Measurements from ENCODE around the gene FXYD2.

The FXYD2 gene

DNA sequence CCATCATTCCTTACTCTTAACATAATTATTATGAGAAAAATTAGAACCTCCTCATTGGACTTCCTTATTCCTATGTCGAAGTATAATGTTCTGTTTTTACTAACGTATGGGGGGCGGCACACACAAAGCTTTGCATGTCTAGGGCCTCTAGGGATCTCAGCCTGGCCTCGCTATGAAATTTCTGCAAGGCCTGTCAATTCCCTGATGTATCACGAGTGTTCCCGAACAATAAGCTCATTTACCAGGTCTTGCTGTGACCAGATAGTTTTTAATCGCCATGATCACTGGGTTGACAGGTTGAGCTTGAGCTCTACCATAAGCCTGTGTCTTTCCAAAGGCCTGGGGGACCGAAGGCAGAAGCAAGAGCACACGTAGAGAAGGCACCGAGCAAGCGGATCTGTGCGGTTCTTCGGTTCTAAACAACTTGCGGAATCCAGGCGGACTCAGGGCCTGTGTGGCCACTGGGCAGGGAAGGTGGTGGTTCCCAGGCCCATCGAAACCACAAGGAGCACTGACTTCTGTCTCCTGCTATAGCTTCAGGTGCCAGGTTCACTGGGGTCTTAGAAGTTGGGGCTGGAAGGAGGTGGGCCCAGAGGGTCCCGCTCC lies 10.4 kb upstream of the FXYD2 start:
- no peak for DNase-seq

DNA sequence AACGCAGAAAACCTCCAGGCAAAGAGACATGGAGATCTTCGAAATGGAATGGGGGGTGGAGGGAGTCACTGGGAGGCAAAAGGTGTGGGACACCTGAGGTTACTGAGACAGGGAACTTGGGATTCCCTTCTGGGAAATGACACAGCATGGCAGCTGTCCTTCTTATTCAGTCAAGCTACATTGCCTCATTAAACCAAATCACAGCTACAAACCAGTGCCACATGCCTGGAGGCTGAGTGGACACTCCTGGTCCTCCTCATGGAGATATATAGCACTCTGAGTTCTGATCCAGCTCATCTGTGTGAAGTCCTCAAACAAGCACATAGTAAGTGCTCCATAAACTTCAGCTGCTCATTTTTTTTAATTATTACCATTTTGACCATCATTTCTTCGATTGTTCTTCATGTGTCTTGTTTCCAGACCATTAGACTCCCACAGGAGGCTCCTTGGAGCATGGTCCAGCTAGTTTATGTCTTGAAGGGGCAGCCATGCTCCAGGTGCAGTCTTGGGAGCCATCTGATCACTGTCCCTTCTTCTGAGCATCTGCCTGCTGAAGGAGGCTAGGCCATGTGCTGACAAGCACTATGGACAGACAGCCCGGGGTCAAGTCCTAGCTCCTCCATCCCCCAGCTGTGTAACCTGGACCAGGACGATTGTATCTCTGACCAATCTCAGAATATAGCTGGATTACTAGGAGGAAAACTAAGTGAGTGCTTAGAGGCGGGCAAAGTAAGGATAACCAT lies 9.7 kb upstream of the FXYD2 start:
- DNase-seq = no peak

DNA sequence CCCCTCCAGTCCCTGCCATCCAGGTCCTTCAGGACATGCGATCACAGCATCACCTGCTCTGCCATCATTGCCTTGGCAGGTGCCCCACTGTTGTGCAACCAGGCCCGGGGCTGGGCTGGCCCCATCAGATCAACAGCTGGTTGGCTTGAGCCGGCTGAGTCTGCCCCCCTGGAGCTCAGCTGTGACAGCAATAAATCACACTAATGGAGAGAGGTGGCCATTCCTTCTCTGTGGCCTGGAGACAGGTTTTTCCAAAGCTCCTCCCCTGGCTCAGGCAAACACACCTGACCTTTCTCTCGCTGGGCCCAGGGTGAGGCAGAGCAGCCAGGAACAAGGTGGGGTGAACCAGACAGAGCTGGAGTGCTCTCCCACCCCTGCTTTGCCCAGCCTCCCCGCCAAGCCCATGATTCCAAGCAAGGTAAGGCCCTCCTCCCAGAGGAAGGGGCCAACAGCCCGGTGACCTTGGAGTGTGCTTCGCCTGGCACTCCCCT lies 8.9 kb upstream of the FXYD2 start:
- no peak for DNase-seq

DNA sequence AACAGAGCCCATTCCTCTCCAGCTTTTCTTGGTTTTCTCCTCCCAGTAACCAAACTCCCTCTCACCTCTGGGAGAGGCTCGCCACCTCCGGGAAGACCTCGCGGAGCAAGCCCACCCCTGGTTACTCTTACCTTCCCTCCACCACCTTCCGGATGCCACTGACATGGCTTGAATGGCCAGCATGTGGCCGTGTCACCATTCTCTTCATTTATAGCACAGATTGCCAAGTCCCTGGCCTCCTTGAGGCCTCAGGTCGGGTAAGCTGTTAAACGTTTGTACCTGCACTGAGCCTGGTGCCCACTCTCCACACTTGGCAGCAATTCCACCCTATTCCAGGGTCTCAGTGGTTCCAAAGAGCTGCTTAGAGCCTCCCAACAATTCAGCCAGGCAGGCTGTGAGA lies 8.0 kb upstream of the FXYD2 start:
- no peak for DNase-seq

DNA sequence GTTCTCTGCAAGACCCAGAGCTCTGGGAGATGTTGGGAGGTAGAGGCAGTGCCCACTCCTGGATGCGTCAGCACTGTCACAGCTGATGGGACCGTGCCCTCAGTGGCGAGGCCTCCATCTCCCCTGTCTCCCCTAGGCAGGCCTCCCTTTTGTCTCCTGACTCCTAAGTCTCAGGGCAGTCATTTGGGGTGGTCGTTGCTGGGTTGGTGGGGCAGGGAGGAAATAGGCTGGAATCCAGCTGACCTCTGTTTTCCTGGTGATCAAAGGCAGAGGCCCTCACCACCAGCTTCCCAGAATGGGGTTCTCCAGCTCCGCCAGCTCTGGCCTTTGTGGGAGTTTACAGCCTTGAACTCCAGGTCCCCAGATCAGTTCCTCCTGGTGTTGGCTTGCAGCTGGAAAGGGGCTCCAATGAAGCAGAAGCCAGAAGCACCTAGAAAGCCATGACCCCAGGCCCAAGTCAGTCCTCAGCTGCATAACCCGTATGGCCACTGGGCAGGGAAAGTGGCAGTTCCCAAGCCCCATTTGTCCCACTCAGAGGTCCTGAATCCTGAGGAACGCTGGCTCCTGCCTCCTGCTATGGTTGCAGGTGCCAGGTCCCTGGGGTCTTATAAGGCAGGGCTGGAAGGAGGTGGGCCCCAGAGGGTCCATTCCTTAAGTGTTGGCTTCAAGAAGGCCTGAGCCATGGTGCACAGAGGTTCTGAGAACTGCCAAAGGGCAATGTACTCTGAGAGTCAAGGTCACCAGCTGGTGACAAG lies 7.3 kb upstream of the FXYD2 start:
- no peak for DNase-seq

DNA sequence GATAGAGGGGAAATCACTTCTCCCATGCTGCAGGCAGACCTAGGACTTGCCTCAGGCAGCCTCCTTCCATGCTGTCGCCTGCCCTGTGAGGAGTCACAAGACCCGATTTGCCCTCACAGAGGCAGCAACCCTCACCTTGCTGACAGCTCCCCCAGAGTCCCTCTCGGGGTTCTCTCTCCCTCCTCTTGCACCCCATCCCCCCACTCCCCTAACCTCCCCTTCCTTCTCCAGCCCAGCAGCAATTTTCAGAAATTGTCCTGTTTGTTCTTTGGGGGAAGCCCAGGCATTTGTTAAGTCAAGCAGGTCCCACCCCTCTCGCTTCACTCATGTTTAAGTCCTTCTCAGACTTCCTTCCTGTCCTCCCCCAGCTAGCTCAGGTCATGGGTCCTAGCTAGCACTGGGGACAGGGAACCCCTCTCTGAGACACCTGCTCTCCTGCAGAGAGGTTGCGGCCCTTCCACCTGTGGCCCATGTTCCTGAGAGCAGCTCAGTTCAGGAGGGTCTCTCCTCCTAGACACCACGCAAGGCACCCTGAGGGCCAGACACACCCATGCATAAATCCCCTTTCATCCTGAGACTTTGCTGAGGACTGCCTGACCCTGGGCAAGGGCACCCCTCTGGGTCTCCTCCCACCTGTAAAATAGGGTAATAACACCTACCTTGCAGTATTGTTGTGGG lies 6.3 kb upstream of the FXYD2 start:
- no peak for DNase-seq

DNA sequence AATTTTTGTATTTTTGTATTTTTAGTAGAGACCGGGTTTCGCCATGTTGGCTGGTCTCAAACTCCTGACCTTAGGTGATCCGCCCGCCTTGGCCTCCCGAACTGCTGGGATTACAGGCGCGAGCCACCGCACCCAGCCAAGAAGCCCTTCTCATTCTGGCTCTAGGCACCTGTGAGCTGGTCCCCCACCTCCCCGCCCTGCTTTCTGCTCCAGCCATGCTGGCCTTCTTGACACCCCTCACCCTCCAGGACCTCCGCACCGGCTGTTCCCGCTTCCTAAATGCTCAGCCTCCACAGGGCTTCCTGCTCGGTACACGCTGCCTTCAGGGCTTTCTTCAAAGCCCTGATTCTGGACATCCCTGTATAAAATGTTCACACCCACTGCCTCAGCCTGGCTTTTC lies 5.5 kb upstream of the FXYD2 start:
- no peak for DNase-seq

DNA sequence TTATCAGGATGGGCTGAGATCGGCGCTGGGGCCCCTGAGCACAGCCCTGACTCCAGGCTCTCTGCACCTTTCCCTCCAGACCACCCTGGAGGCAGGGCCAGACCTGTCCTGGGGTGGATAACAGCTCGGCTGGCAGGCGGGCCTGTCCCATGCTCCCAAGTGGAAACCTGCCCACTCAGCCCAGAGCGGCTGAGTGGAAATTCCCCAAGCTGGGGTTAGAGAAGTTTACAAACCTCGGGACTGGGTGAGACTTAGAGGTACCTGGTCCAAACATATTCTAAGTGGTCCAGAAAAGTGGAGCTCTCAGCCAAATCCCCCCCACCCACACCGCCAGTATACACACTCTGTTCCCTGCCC lies 4.8 kb upstream of the FXYD2 start:
- DNase-seq = no peak

DNA sequence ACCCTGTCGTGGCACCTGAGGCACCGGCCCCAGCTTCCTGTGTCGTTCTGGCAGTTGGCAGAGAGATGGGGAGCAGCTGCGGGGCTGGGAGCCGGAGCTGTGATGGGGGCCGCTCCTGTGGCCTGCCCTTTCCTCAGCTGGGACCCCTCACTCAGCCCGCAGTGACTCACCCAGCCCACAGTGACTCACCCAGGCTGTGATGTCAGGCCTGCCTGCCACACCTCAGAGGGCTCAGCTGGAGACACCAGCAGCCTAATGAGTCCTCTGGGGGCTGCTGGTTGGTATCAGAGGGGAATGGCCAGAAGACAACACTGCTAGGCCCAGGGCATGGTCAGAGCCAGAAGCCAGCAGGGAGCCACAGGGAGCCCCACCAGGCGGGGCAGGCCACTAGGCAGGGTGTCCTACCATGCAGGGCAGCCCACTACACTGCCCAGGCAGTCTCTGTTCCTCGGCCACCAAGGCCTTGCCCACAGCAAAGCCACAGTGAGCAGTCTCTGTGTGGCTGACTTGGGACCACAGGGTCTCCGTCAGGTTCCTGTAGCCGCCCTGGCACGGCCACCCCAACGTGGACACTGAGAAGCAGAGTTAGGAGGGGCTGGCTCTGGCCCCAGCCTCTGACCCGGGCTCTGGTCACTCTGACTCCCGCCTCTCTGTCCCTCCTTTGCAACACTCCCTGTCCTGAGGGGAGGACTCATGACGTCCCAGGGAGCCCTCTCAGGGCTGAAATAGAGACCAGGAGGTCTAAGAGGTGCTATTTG lies 4.2 kb upstream of the FXYD2 start:
- peak; percentile 75 for DNase-seq

DNA sequence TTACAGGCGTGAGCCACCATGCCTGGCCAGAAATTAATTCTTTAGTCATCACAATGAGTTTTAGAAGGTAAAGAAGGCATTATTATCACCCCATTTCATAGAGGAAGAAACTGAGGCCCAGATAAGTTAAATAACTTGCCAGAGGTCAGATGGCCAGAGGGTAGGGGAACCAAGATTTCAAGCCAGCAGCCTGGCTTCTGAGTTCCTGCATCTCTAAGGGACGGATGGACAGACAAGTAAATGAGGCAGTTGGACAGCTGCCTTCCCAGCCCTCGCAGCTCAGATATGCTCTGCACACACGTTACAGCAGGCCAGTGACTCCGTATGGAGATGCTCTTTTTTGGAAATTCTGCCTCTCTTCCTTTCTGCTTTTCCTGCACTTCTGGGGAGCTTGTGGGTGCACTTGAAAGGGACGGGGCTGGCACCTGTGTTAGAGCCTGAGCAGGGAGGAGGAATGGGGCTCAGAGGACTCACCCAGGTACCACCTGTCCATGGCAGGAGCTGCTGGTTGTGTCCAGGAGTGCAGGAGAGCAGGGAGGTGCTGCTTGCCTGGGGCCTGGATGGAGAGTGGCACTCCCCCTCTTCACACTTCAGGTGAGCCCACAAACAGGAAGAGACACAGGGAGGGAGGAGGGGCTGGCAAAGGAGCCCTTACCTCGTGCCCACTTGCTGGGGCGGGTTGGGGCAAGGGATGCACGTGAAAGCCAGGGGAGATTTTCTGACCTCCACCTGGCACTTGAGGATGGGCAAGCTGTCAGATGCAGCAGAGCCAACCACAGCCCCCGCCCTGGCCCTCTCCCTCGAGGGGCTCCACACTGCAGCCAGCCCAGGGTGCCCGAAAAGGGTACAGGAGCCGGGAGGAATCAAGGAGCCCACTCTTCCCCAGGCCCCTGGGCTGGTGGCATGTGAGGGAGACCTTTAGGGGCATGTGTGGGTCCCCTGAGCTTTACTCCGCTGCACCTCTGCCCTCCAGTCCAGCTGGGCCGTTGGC lies 3.3 kb upstream of the FXYD2 start:
- no peak for DNase-seq

DNA sequence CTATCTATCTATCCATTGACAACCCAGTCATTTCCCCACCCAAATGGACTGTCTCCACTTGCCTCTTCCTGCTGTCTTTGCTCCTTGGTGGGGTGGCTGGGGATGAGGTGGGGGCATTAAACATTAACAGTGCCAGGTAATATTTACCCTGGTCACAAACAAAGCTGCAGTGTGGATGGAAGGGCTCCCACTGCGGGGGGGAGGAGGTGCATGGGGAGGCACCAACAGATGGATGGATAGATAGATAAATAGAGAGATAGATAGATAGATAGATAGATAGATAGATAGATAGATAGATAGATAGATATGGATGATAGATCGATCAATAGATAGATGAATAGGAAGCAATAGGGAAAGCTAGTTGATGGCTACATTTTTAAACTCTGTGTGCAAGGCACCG lies 2.3 kb upstream of the FXYD2 start:
- no peak for DNase-seq

DNA sequence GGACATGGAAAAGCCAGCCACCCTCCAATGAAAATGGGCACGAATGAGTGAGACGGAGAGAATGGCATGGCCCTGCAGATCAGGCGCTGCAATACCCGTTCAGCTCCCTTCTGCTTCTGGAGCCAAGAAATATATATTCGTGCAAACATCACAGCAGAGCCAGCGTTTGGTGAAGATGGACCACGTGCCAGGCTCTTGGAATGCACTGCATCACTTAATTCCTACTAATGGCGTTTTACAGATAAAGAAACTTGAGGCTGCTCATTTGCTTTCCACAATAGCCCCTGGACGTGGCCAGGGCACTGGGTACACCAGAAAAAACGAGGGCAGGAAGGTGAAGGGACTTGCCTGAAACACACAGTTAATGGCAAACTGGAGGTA lies 1.6 kb upstream of the FXYD2 start:
- no peak for DNase-seq

DNA sequence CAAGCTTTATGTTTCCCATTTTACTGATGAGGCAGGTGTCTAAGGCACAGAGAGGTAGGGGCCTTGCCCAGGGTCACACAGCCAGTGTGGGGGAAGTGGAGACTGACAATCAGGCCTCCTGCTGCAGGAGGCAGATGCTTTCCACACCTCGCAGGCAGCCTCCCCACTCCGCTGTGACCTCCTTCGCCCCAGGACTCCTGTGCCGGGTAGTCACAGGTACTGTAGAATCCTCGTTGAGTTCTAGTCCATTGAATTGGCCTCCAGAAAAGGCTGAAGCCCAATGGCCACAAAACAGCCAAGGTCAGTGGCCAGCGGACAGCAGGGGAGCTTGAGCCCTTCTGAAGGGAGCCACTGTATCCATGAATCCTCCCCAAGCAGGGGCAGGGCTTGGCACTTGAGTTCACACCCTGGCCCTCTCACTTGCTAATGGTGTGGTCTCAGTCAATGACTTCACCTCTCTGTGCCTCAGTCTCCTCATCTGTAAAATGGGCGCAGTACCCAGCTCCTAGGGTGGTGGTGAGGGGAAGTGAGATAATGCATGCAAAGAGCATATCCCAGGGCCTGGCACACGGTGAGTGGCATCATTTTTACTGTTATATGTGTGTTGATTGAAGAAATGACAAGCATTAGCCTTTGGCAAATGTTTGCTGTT lies 1.1 kb upstream of the FXYD2 start:
- no peak for DNase-seq

DNA sequence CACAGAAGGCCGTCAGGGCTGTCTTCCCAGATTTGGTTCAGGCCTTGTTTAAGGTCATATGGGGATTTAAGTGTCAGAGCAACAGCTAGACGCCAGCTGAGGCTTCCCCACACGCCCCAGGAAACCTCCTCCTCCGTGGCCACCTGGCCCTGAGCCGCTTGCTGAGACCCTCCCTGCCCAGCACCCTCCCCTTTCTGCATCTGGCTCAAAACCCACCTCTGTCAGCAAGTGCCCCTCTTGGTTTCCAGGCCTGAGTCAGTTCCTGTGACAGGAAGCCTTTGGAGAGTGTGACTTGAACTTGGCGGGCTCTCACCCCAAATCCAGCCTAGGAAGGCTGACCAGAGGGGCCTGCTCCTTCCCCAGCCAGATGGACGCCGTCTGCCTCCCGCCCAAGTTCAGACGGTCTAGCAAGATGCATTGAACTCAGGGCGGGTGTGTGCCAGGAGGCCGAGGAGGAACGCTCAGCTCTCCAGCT lies 561 bp downstream of the FXYD2 start:
- no peak for DNase-seq

DNA sequence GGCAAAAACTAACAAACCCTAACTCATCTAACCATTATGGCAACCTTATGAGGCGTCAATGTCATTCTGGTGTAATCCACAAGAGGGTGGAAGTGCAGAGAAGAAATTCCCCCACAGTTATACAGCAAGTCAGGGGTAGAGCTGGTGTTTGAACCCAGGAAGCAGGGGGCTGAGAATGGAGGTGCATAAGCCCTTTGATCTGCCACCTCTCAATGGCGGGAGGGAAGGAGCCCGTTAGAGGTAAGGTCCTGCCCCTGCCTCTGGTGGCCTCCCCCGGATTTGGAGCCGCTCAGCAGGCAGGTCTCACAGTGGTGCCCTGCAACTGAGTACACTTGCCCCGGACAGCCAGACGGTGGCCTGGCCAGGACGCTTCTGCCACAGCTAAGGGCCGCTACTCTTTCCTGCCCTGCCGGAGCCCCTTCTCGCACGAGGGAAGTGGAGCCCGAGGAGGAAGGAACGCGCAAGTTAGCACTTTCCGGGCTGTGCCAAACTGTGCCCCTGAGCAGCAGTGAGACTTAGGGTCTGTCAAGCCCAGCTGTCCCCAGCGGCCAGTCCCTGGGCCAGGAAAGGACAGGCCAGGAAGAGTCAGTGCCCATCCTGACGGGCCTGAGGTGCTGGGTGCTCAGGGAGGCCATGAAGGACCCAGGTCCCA lies 1.1 kb downstream of the FXYD2 start:
- no peak for DNase-seq

DNA sequence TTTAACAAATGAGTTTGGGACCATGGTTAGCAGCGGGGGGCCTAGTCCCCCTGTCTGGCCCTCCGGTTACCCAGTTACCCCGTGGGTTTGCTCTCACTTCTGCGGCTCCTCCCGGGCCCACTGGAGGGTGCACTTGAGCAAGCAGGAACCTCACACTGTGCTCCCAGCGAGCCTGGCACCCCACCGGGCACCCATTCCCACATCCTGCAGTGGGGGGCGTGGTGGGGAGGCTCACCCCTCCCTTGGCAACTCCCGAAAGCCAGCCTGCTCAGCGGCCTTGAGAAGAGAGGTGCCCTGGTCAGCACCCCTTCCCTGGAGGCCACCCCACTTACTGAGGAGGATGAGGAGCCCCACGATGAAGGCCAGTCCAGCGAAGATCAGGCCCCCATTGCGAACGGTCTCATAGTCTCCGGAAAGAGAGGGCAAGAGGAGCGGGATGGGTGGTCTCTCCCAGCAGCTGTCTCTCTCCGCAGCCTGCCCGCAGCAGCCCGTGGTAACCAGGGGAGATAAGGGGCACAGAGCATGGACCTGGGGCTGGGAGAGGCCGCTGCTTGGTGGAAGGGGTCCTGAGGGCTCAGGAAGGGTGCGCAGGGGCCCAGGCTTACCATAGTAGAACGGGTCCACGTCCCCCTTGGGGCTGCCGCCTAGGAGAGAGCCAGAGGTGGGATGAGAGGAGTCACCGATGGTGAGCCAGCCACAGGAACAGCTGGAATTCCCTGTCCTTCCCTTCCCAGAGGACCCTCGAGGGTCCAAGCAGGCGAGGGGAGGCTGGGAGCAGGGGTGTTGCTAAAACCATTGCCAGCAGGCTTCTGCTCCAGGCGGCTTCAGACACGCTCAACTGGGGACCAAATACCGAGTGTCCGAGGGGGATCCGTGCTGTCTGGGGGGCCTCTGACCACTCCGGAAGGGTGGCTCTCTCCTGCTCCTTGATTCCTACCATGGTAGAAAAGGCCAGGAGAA lies 2.2 kb downstream of the FXYD2 start:
- no peak for DNase-seq

DNA sequence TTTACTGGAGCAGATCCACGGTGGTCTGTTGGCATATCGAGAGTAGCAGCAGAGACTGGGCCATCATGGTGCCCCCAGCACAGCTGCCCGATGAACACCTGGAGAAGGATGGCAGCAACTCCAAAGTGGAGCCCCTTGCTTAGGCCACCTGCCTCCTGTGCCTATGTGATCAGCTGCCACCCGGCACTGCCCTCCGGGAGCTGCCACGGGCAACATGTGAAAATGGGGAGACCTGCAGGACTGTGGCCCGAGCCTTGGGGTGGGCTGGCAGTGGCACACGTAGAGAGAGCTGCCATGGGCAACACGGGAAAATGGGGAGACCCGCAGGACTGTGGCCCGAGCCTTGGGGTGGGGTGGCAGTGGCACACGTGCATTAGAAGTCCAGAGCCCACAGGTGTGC lies 3.1 kb downstream of the FXYD2 start:
- DNase-seq = no peak

DNA sequence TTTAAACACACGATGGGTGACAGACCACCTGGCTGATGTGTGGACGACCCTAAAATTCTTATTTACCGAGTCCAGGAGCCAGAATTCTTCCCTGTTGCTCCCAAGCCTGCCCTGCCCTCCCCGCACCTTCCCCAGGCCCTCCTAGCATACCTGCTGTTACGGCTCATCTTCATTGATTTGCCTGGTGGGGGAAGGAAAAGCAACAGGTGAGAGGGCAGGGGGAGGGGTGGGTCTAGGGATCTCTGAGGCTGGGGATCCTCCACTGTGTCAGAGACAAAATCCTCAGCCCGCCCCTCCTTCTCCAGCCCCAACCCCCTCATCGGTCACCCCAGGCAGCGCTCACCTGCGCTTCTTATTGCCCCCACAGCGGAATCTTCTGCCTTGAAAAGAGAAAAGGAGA lies 4.0 kb downstream of the FXYD2 start:
- DNase-seq = no peak

DNA sequence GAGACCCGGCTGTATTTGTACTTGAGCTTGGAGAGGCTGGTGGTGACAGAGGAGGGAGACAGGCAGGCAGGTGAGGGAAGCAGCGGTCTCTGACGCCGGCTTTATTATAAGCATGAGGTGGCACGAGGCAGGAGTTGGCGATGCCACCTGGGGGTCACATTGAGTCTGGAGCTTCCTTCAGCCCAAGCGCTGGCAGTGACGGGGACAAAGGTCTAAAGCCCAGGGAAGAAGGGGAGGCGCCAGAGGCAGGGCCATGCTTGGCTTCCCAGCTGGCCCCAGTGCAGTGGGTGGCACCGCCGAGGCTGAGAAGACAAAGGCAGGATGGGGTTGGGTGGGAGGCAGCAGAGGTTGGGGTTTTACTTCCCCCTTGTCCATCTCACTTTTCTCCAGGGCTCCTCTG lies 4.5 kb downstream of the FXYD2 start:
- no peak for DNase-seq

All from fibroblast of skin of right quadriceps (primary cell).